ENCODE measurements around the gene SNX13.

SNX13 gene

GRCh38 chr7:17930546-17930945 is 9.7 kb downstream of the SNX13 start:
- no peak for TF ChIP-seq FOXP2 (optimal IDR thresholded peaks at IDR 0.05; ENCODE audit: control extremely low read depth, extremely low read length, insufficient read depth)
- TF ChIP-seq POLR2AphosphoS5 (IDR thresholded peaks at IDR 0.05; ENCODE audit: borderline replicate concordance, low read depth, low read length): no peak
- H3K27ac ChIP-seq: no peak overlapping the region

GRCh38 chr7:17929647-17930395 is 10.5 kb downstream of the SNX13 start:
- no peak for DNase-seq (ENCODE audit: low read depth, low spot score)
- Histone ChIP-seq H3K4me3 (no peak overlapping the region), H3K27ac (no peak overlapping the region), H3K9ac (ENCODE audit: insufficient read length) (no peak overlapping the region), H3K9me3 (ENCODE audit: low read depth, low read length) (no peaks in the 10 kb centered on the region), H3K36me3 (ENCODE audit: insufficient read depth, low read length) (no peaks in the 10 kb centered on the region)
- TF ChIP-seq POLR2AphosphoS5 (IDR thresholded peaks at IDR 0.05; ENCODE audit: borderline replicate concordance, low read depth, low read length) (no peak), EZH2 (IDR thresholded peaks at IDR 0.05) (no peak), FOXP2 (optimal IDR thresholded peaks at IDR 0.05; ENCODE audit: control extremely low read depth, extremely low read length, insufficient read depth) (no peak)

More at GRCh38 chr7:17930546-17930945, 9.7 kb downstream of the SNX13 start:
- Histone ChIP-seq H3K36me3 (ENCODE audit: insufficient read depth, low read length) (no peaks in the 10 kb centered on the region), H3K4me3 (no peak overlapping the region), H3K9ac (ENCODE audit: insufficient read length) (no peak overlapping the region), H3K9me3 (ENCODE audit: low read depth, low read length) (no peaks in the 10 kb centered on the region)
- DNase-seq (ENCODE audit: low read depth, low spot score): no peak

- no peaks in the 10 kb centered on the region for H3K9me3 ChIP-seq (ENCODE audit: low read depth, low read length)
- DNase-seq (ENCODE audit: low read depth, low spot score): no peak
- no peak overlapping the region for H3K9ac ChIP-seq (ENCODE audit: insufficient read length)
- no peak overlapping the region for H3K4me3 ChIP-seq
- no peak for TF ChIP-seq FOXP2 (optimal IDR thresholded peaks at IDR 0.05; ENCODE audit: control extremely low read depth, extremely low read length, insufficient read depth)
- TF ChIP-seq POLR2AphosphoS5 (IDR thresholded peaks at IDR 0.05; ENCODE audit: borderline replicate concordance, low read depth, low read length): no peak
- no peak for TF ChIP-seq EZH2 (IDR thresholded peaks at IDR 0.05)
- H3K27ac ChIP-seq: no peak overlapping the region
- 0 out of 2 replicates have a peak, but pooled peaks cover 4% of the 10 kb centered on the region for H3K36me3 ChIP-seq (ENCODE audit: insufficient read depth, low read length)
Observed at GRCh38 chr7:17928055-17928454, 12.2 kb downstream of the SNX13 start.

GRCh38 chr7:17921857-17922416 is 18.4 kb downstream of the SNX13 start:
- Histone ChIP-seq H3K9me3 (ENCODE audit: low read depth, low read length) (0 out of 2 replicates have a peak, but pooled peaks cover 10% of the 10 kb centered on the region), H3K36me3 (ENCODE audit: insufficient read depth, low read length) (0 out of 2 replicates have a peak, but pooled peaks cover 4% of the 10 kb centered on the region), H3K9ac (ENCODE audit: insufficient read length) (no peak overlapping the region), H3K27ac (no peak overlapping the region), H3K4me3 (no peak overlapping the region)
- no peak for DNase-seq (ENCODE audit: low read depth, low spot score)
- TF ChIP-seq EZH2 (IDR thresholded peaks at IDR 0.05): no peak
- TF ChIP-seq POLR2AphosphoS5 (IDR thresholded peaks at IDR 0.05; ENCODE audit: borderline replicate concordance, low read depth, low read length): no peak
- TF ChIP-seq FOXP2 (optimal IDR thresholded peaks at IDR 0.05; ENCODE audit: control extremely low read depth, extremely low read length, insufficient read depth): no peak

- H3K9ac ChIP-seq (ENCODE audit: insufficient read length): no peak overlapping the region
- no peak for DNase-seq (ENCODE audit: low read depth, low spot score)
- H3K27ac ChIP-seq: no peak overlapping the region
- peaks cover 11% of the 10 kb centered on the region; the same call in 1 of the 2 replicates for H3K9me3 ChIP-seq (ENCODE audit: low read depth, low read length)
- no peaks in the 10 kb centered on the region for H3K36me3 ChIP-seq (ENCODE audit: insufficient read depth, low read length)
- TF ChIP-seq FOXP2 (optimal IDR thresholded peaks at IDR 0.05; ENCODE audit: control extremely low read depth, extremely low read length, insufficient read depth) (no peak), EZH2 (IDR thresholded peaks at IDR 0.05) (no peak), POLR2AphosphoS5 (IDR thresholded peaks at IDR 0.05; ENCODE audit: borderline replicate concordance, low read depth, low read length) (no peak)
- H3K4me3 ChIP-seq: no peak overlapping the region
Observed at GRCh38 chr7:17917842-17918241, 22.5 kb downstream of the SNX13 start.

- Histone ChIP-seq H3K4me3 (no peak overlapping the region), H3K9ac (ENCODE audit: insufficient read length) (no peak overlapping the region), H3K36me3 (ENCODE audit: insufficient read depth, low read length) (no peaks in the 10 kb centered on the region), H3K27ac (no peak overlapping the region), H3K9me3 (ENCODE audit: low read depth, low read length) (peaks cover 11% of the 10 kb centered on the region; the same call in 1 of the 2 replicates)
- no peak for DNase-seq (ENCODE audit: low read depth, low spot score)
- no peak for TF ChIP-seq FOXP2 (optimal IDR thresholded peaks at IDR 0.05; ENCODE audit: control extremely low read depth, extremely low read length, insufficient read depth)
- TF ChIP-seq EZH2 (IDR thresholded peaks at IDR 0.05): no peak
- no peak for TF ChIP-seq POLR2AphosphoS5 (IDR thresholded peaks at IDR 0.05; ENCODE audit: borderline replicate concordance, low read depth, low read length)
Observed at GRCh38 chr7:17916786-17917185, 23.5 kb downstream of the SNX13 start.

GRCh38 chr7:17915796-17916195 is 24.5 kb downstream of the SNX13 start:
- no peak for TF ChIP-seq EZH2 (IDR thresholded peaks at IDR 0.05)
- no peak for TF ChIP-seq FOXP2 (optimal IDR thresholded peaks at IDR 0.05; ENCODE audit: control extremely low read depth, extremely low read length, insufficient read depth)
- no peak for TF ChIP-seq POLR2AphosphoS5 (IDR thresholded peaks at IDR 0.05; ENCODE audit: borderline replicate concordance, low read depth, low read length)
- DNase-seq (ENCODE audit: low read depth, low spot score): no peak
- H3K4me3 ChIP-seq: no peak overlapping the region
- H3K36me3 ChIP-seq (ENCODE audit: insufficient read depth, low read length): peaks cover 3% of the 10 kb centered on the region; the same call in 1 of the 2 replicates
- no peak overlapping the region for H3K27ac ChIP-seq
- H3K9ac ChIP-seq (ENCODE audit: insufficient read length): no peak overlapping the region
- H3K9me3 ChIP-seq (ENCODE audit: low read depth, low read length): peaks cover 11% of the 10 kb centered on the region; the same call in 1 of the 2 replicates

- DNase-seq (ENCODE audit: low read depth, low spot score): no peak
- Histone ChIP-seq H3K9me3 (ENCODE audit: low read depth, low read length) (peaks cover 15% of the 10 kb centered on the region; the same call in 1 of the 2 replicates), H3K27ac (no peak overlapping the region), H3K9ac (ENCODE audit: insufficient read length) (no peak overlapping the region), H3K36me3 (ENCODE audit: insufficient read depth, low read length) (peaks cover 8% of the 10 kb centered on the region; the same call in 1 of the 2 replicates), H3K4me3 (no peak overlapping the region)
- TF ChIP-seq EZH2 (IDR thresholded peaks at IDR 0.05) (no peak), POLR2AphosphoS5 (IDR thresholded peaks at IDR 0.05; ENCODE audit: borderline replicate concordance, low read depth, low read length) (no peak), FOXP2 (optimal IDR thresholded peaks at IDR 0.05; ENCODE audit: control extremely low read depth, extremely low read length, insufficient read depth) (no peak)
Observed at GRCh38 chr7:17915168-17915567, 25.1 kb downstream of the SNX13 start.
